ENCODE data around the gene NACC1. TPM values are rescaled to one million over a fixed set of nuclear protein-coding genes. Genes with fewer than 3 reads are reported as not detected.
A peak's percentile ranks its signal among the peaks of the same experiment; 100 is the strongest.

Gene NACC1
- total RNA-seq, 2 experiments from 2014 or later, result 13.0 to 13.5 TPM

GRCh38 chr19:13162724-13163608, 44.9 kb downstream of the NACC1 start:
- intact Hi-C loops (cut with DNase I, micrococcal nuclease), result no loop called here
- H3K9me3 ChIP-seq (ENCODE audit: control insufficient read depth in 1 of 2, insufficient read depth in 1 of 2, low read length in 2 of 2), result no peaks in the 10 kb centered on the region
- Mint-ChIP-seq H3K27me3 (no peaks in the 10 kb centered on the region), H3K4me1 (ENCODE audit: low read depth) (peaks cover 72% of the 10 kb centered on the region), H3K9me3 (no peaks in the 10 kb centered on the region), H3K27ac (peak overlapping the region; percentile 99), H3K36me3 (ENCODE audit: low read depth) (peaks cover 4% of the 10 kb centered on the region), H3K4me3 (peak overlapping the region; percentile 86)
- peaks cover 98% of the 10 kb centered on the region for H3K4me1 ChIP-seq (ENCODE audit: insufficient read depth, low read length)
- peak overlapping the region; percentile 87 to 89 for H3K27ac ChIP-seq (ENCODE audit: low read depth in 1 of 2, low read length in 2 of 2)
- H3K36me3 ChIP-seq (ENCODE audit: insufficient read depth, low read length), result no peaks in the 10 kb centered on the region
- no peaks in the 10 kb centered on the region for H3K27me3 ChIP-seq (ENCODE audit: control insufficient read depth in 1 of 2, insufficient read depth in 2 of 2, low read length in 2 of 2)
- H3K4me3 ChIP-seq (ENCODE audit: low read length), result peak overlapping the region; percentile 60
- DNase-seq (peak; percentile 50 to 93 (median 80)), ATAC-seq (ENCODE audit: poor library complexity) (peak; percentile 56)
- ChIA-PET CTCF (interaction anchor here (0.7 to 3.0 kb wide), 4 partner anchors 8 to 59 kb away, joined by 3 to 14 read pairs (median 6); partner anchors contain the start of genes IER2 and STX10), POLR2A (interaction anchor here (0.7 to 12.1 kb wide), 11 partner anchors 8 to 272 kb away, joined by 3 to 487 read pairs (median 4); partner anchors contain the start of genes GCDH, IER2, NACC1 and STX10)
- TF ChIP-seq, protein P1, sequence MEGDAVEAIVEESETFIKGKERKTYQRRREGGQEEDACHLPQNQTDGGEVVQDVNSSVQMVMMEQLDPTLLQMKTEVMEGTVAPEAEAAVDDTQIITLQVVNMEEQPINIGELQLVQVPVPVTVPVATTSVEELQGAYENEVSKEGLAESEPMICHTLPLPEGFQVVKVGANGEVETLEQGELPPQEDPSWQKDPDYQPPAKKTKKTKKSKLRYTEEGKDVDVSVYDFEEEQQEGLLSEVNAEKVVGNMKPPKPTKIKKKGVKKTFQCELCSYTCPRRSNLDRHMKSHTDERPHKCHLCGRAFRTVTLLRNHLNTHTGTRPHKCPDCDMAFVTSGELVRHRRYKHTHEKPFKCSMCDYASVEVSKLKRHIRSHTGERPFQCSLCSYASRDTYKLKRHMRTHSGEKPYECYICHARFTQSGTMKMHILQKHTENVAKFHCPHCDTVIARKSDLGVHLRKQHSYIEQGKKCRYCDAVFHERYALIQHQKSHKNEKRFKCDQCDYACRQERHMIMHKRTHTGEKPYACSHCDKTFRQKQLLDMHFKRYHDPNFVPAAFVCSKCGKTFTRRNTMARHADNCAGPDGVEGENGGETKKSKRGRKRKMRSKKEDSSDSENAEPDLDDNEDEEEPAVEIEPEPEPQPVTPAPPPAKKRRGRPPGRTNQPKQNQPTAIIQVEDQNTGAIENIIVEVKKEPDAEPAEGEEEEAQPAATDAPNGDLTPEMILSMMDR (IDR thresholded peaks at IDR 0.05), result no peak

DNA sequence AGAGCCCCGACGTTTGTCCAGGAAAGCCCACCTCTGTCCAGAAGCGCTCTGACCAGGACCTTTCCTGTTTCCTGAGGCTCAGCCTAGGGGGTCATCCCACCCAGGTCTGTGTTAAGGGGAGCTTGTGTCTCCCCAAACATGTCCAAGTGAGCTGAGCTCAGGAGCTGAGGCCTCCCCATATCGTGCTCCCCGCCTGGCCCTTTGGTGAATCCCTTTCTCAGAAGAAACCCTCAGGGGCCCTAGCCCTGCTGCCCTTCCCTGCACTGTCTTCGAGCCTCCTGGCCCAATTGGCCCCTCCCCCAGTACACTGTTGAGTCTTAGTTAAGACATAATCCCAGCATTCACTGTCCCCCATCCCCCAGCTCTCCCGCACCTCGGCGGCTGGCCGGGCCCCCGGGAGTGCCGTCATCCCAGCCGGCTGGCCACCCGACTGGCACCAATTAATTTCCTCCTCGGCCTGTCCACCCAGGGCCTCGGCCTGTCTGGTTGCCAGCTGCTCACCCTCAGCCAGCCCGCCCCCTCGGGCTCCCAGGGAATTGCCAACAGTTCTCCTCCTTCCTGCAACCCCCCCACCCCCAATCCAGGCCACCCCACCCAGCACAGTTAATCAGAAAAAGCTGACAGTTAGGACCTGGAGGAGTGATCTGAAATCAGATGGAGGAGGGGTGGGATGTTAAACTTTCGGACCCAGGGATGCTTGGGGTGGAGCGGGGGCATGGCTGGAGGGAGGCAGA, 45.7 kb downstream of the NACC1 start:
- Histone ChIP-seq H3K4me3 (ENCODE audit: low read length) (peak overlapping the region; percentile 60), H3K4me1 (ENCODE audit: insufficient read depth, low read length) (peaks cover 98% of the 10 kb centered on the region), H3K36me3 (ENCODE audit: insufficient read depth, low read length) (no peaks in the 10 kb centered on the region), H3K27ac (ENCODE audit: low read depth in 1 of 2, low read length in 2 of 2) (peak overlapping the region; percentile 87 to 89), H3K9me3 (ENCODE audit: control insufficient read depth in 1 of 2, insufficient read depth in 1 of 2, low read length in 2 of 2) (no peaks in the 10 kb centered on the region), H3K27me3 (ENCODE audit: control insufficient read depth in 1 of 2, insufficient read depth in 2 of 2, low read length in 2 of 2) (no peaks in the 10 kb centered on the region)
- POLR2A ChIA-PET, result interaction anchor here (0.6 to 12.1 kb wide), 13 partner anchors 9 to 1408 kb away, joined by 3 to 487 read pairs (median 4); partner anchors contain the start of genes GCDH, IER2, NACC1 and NDUFB7
- CTCF ChIA-PET, result interaction anchor here (0.6 to 3.0 kb wide), 6 partner anchors 8 to 1361 kb away, joined by 3 to 14 read pairs (median 4); partner anchors contain the start of genes IER2 and STX10
- Mint-ChIP-seq H3K9me3 (no peaks in the 10 kb centered on the region), H3K36me3 (ENCODE audit: low read depth) (peaks cover 4% of the 10 kb centered on the region), H3K4me1 (ENCODE audit: low read depth) (peaks cover 68% of the 10 kb centered on the region), H3K27me3 (no peaks in the 10 kb centered on the region), H3K27ac (peak overlapping the region; percentile 99), H3K4me3 (peak overlapping the region; percentile 86)
- ATAC-seq (ENCODE audit: poor library complexity), result peak; percentile 2
- peak in 8 of 14 experiments; percentile 15 to 69 (median 46) for DNase-seq
- TF ChIP-seq, protein P1 (IDR thresholded peaks at IDR 0.05), result no peak
- intact Hi-C loops (cut with DNase I, micrococcal nuclease), result no loop called here
